B cell (primary cell): ENCODE results near the gene SLC39A11.

ENCODE experiments used
- EZH2 ChIP-seq: IDR thresholded peaks from 2 replicates; pipeline ENCODE4 v1.6.1; 2012; ENCODE audit warnings: borderline replicate concordance, low read depth, mild to moderate bottlenecking, moderate library complexity, low read length; ENCODE audit not compliant: insufficient read depth, poor library complexity, severe bottlenecking
- TF ChIP-seq, protein P1 (sequence below): fragments of 200-600 bp; IDR thresholded peaks from one replicate; pipeline ENCODE4 v1.8.0; 2022; ENCODE audit warnings: antibody characterized with exemption, mild to moderate bottlenecking

DNA sequence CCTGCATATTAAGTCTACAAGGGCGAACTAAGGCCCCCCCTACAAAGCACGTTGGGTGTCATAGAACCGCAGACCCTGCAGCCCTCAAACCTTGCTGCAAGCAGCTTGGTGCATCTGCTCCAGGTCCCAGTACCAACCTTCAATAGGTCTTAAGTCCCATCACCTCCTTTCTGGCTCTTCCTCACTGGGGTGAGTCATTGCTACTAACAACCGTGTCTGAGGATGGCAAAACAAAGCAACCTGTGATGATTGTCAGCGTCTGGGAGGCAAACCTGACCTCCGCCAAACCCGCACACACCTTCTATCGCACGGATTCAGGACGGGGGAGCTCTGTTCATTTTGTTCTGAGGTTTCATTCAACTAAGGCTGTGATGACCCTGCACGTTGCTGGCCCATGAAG lies 138.9 kb downstream of the SLC39A11 start:
- TF ChIP-seq, protein P1, sequence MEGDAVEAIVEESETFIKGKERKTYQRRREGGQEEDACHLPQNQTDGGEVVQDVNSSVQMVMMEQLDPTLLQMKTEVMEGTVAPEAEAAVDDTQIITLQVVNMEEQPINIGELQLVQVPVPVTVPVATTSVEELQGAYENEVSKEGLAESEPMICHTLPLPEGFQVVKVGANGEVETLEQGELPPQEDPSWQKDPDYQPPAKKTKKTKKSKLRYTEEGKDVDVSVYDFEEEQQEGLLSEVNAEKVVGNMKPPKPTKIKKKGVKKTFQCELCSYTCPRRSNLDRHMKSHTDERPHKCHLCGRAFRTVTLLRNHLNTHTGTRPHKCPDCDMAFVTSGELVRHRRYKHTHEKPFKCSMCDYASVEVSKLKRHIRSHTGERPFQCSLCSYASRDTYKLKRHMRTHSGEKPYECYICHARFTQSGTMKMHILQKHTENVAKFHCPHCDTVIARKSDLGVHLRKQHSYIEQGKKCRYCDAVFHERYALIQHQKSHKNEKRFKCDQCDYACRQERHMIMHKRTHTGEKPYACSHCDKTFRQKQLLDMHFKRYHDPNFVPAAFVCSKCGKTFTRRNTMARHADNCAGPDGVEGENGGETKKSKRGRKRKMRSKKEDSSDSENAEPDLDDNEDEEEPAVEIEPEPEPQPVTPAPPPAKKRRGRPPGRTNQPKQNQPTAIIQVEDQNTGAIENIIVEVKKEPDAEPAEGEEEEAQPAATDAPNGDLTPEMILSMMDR, result no peak
- TF ChIP-seq EZH2, result no peak
